Ovary (tissue), 9 donors: ENCODE data around the gene TCF25. TPM values are rescaled to one million over a fixed set of nuclear protein-coding genes. Genes with fewer than 3 reads are reported as not detected.

ENCODE experiments used
- DNase-seq, 5 donors: peaks; one replicate each; pipeline ENCODE4 v3.0.0-alpha.2; 2019 to 2020
- H3K27ac ChIP-seq, 2 donors: fragments of 200-600 bp; one replicate each; pipeline versions ENCODE4 v1.5.1 to v1.8.0; 2019 to 2022
- H3K27me3 ChIP-seq: fragments of 200-600 bp; one replicate; pipeline ENCODE4 v1.8.0; 2022
- H3K36me3 ChIP-seq: fragments of 200-600 bp; sonication (generic); one replicate; pipeline ENCODE4 v1.5.1; 2019
- H3K4me1 ChIP-seq: one replicate; pipeline ENCODE4 v1.8.1; 2013; ENCODE audit warnings: mild to moderate bottlenecking, moderate library complexity; ENCODE audit not compliant: insufficient read depth
- H3K4me3 ChIP-seq: fragments of 200-600 bp; sonication (generic); one replicate; pipeline ENCODE4 v1.5.1; 2017
- H3K9me3 ChIP-seq, 2 donors: fragments of 200-600 bp in 1 of 2; sonication (generic) in 1 of 2; one replicate each; pipeline versions ENCODE4 v1.5.1 to v1.8.1; 2013 to 2019; ENCODE audit warnings: mild to moderate bottlenecking in 1 of 2, moderate library complexity in 1 of 2
- EP300 ChIP-seq: sonication (generic); formaldehyde crosslinking; IDR thresholded peaks from one replicate; pipeline ENCODE4 v1.6.1; 2017; ENCODE audit warnings: antibody characterized with exemption
- POLR2A ChIP-seq: fragments of 450-650 bp; IDR thresholded peaks from one replicate; pipeline ENCODE4 v1.6.1; 2017; ENCODE audit warnings: antibody characterized with exemption, mild to moderate bottlenecking, moderate library complexity
- WGBS, 3 donors: extraction: QIAGEN DNeasy Blood & Tissue Kit in 1 of 3; methylation state at CpG; one replicate each; pipeline versions ENCODE4 v1.1.5 to v1.1.7; 2013 to 2017; 5-methylcytosine and 5-hydroxymethylcytosine counted together
- intact Hi-C, 4 donors: fragments of 100-400 bp; cut with DNase I; formaldehyde crosslinking; loops; one replicate each; pipeline versions ENCODE4 v1.11.0 to v1.15.1; 2022 to 2023
- polyA plus RNA-seq, 2 donors: library from polyadenylated mRNA; stranded (reverse); fragments of 200-250 nt in 1 of 2; fragments of 350-450 nt in 1 of 2; fragmentation: Illumina TruSeq in 1 of 2; extraction: RNeasy Lipid Tissue Mini Kit (QIAGEN cat#74804) in 1 of 2; gene quantifications; one replicate each; pipeline ENCODE4 v1.2.3, GENCODE V29; 2013 to 2014
- total RNA-seq, 7 donors: library from RNA; depleted of rRNA in 2 of 7; stranded (reverse); fragments of >200 nt in 2 of 7; fragmentation: NEBNext Ultra II Directional in 3 of 7; extraction: Animal tissue kit (Norgen Biotek cat#: 25700) in 3 of 7; gene quantifications; one replicate each; pipeline versions ENCODE4 v1.1.0 to v1.2.4, GENCODE V29; 2016 to 2023
- TF ChIP-seq, protein P1 (sequence below), 3 donors: fragments of 450-650 bp in 2 of 3; fragments of 200-600 bp in 1 of 3; IDR thresholded peaks; one replicate each; pipeline versions ENCODE4 v1.5.1 to v1.8.0; 2016 to 2022; ENCODE audit warnings: antibody characterized with exemption in 3 of 3, mild to moderate bottlenecking in 1 of 3
- donor health status: DM: no; HTN: no; CAD: no; lungs with moderate emphysema.
- donor health status: DM: no; HTN: no; CAD: no.
- donor health status: Bipolar disorder and iron deficiency.
- donor health status: DM: yes; HTN: yes; CAD: no.
- donor health status: DM: no; HTN: no; CAD: no.
- donor health status: DM: yes; HTN: yes; CAD: no.

TCF25 gene
- total and polyA plus RNA-seq, 9 donors: 122 to 210 (median 185) TPM

- intact Hi-C loops: no loop called here
- Histone ChIP-seq H3K4me1 (peaks cover 8% of the 10 kb centered on the region), H3K36me3 (no peaks in the 10 kb centered on the region), H3K9me3 (no peaks in the 10 kb centered on the region), H3K27me3 (no peaks in the 10 kb centered on the region), H3K27ac (no peak overlapping the region), H3K4me3 (no peak overlapping the region)
- WGBS, 3 donors: 58 to 70% (median 66%) methylated on average over 40 of the region's 40 CpGs
- TF ChIP-seq POLR2A (no peak), EP300 (no peak)
- TF ChIP-seq, protein P1, sequence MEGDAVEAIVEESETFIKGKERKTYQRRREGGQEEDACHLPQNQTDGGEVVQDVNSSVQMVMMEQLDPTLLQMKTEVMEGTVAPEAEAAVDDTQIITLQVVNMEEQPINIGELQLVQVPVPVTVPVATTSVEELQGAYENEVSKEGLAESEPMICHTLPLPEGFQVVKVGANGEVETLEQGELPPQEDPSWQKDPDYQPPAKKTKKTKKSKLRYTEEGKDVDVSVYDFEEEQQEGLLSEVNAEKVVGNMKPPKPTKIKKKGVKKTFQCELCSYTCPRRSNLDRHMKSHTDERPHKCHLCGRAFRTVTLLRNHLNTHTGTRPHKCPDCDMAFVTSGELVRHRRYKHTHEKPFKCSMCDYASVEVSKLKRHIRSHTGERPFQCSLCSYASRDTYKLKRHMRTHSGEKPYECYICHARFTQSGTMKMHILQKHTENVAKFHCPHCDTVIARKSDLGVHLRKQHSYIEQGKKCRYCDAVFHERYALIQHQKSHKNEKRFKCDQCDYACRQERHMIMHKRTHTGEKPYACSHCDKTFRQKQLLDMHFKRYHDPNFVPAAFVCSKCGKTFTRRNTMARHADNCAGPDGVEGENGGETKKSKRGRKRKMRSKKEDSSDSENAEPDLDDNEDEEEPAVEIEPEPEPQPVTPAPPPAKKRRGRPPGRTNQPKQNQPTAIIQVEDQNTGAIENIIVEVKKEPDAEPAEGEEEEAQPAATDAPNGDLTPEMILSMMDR (IDR thresholded peaks at IDR 0.05): no peak
- no peak for DNase-seq
Observed at GRCh38 chr16:89915303-89916232, 42.2 kb downstream of the TCF25 start.

- intact Hi-C loops: no loop called here
- Histone ChIP-seq H3K9me3 (no peaks in the 10 kb centered on the region), H3K4me3 (peak overlapping the region; percentile 19), H3K4me1 (peaks cover 8% of the 10 kb centered on the region), H3K27ac (no peak overlapping the region), H3K27me3 (no peaks in the 10 kb centered on the region), H3K36me3 (no peaks in the 10 kb centered on the region)
- TF ChIP-seq, protein P1 (IDR thresholded peaks at IDR 0.05): no peak
- TF ChIP-seq EP300 (no peak), POLR2A (no peak)
- WGBS, 3 donors: 0 to 1% (median 0%) methylated on average over 39 of the region's 39 CpGs
- peak; percentile 68 to 83 (median 72) for DNase-seq
Observed at GRCh38 chr16:89917773-89918452, 44.5 kb downstream of the TCF25 start.

GRCh38 chr16:89918453-89919347 lies 45.3 kb downstream of the TCF25 start, which contains the start of gene MC1R:
MC1R (plus strand) TSS chr16:89918862; CDS start chr16:89919259, 397 bp downstream.
- peak in 1 of 5 donors; percentile 53 for DNase-seq
- Histone ChIP-seq H3K9me3 (no peaks in the 10 kb centered on the region), H3K4me3 (peak within 1 kb of the TSS; percentile 19), H3K36me3 (no peaks in the 10 kb centered on the region), H3K27me3 (no peaks in the 10 kb centered on the region), H3K27ac (no peak within 1 kb of the TSS), H3K4me1 (peaks cover 12% of the 10 kb centered on the region)
- TF ChIP-seq, protein P1 (IDR thresholded peaks at IDR 0.05): peak in 2 of 3 donors; percentile 17 to 42
- no peak for TF ChIP-seq POLR2A
- intact Hi-C loops: no loop called here
- 5 to 7% (median 7%) methylated on average over 22 to 23 of the region's 23 CpGs for WGBS, 3 donors
